Ascending aorta (tissue), 2 donors: ENCODE data around the gene CYP3A4. TPM values are rescaled to one million over a fixed set of nuclear protein-coding genes. Genes with fewer than 3 reads are reported as not detected.
"Not testable (repeated sequence)": the region's sequence is repeated elsewhere in the genome, so short reads cannot be mapped to it uniquely, and the experiment has no call there.

Source experiments
- DNase-seq, 2 donors: peaks; one replicate each; pipeline ENCODE4 v3.0.0-alpha.2; 2019; ENCODE audit warnings: low spot score in 2 of 2
- H3K27ac ChIP-seq, 2 donors: fragments of 200-600 bp; sonication (generic); one replicate each; pipeline ENCODE4 v1.5.1; 2016 to 2017; ENCODE audit warnings: mild to moderate bottlenecking in 1 of 2
- H3K27me3 ChIP-seq: fragments of 200-600 bp; sonication (generic); one replicate; pipeline ENCODE4 v1.5.1; 2017
- H3K36me3 ChIP-seq, 2 donors: fragments of 200-600 bp; sonication (generic); one replicate each; pipeline ENCODE4 v1.5.1; 2016
- H3K4me1 ChIP-seq, 2 donors: fragments of 200-600 bp; sonication (generic); one replicate each; pipeline ENCODE4 v1.5.1; 2016 to 2017; ENCODE audit warnings: mild to moderate bottlenecking in 1 of 2
- H3K4me3 ChIP-seq, 2 donors: fragments of 200-600 bp; sonication (generic); one replicate each; pipeline ENCODE4 v1.5.1; 2016 to 2017; ENCODE audit warnings: mild to moderate bottlenecking in 1 of 2
- H3K9me3 ChIP-seq, 2 donors: fragments of 200-600 bp; sonication (generic); one replicate each; pipeline ENCODE4 v1.5.1; 2016
- CTCF ChIP-seq, 3 experiments: fragments of 200-600 bp in 2 of 3; fragments of 450-650 bp in 1 of 3; sonication (generic) in 2 of 3; IDR thresholded peaks; one replicate each; pipeline ENCODE4 v1.5.1; 2016 to 2019; ENCODE audit warnings: antibody characterized with exemption in 3 of 3, mild to moderate bottlenecking in 1 of 3, moderate library complexity in 1 of 3
- intact Hi-C: fragments of 100-400 bp; cut with DNase I; formaldehyde crosslinking; loops from one replicate; pipeline ENCODE4 v1.15.1; 2023
- total RNA-seq: library from RNA; depleted of rRNA; stranded (reverse); fragments of >200 nt; gene quantifications from one replicate; pipeline ENCODE4 v1.1.0, GENCODE V29; 2016

The CYP3A4 gene
- total RNA-seq, 1 donor from 2014 or later = not detected

- no peak for DNase-seq
- intact Hi-C loops = no loop called here
- H3K4me3 ChIP-seq = no peak overlapping the region
- H3K36me3 ChIP-seq = no peaks in the 10 kb centered on the region
- H3K27ac ChIP-seq = no peak overlapping the region
- no peaks in the 10 kb centered on the region for H3K27me3 ChIP-seq
- TF ChIP-seq CTCF (IDR thresholded peaks at IDR 0.05) = no peak
- no peaks in the 10 kb centered on the region for H3K9me3 ChIP-seq
- H3K4me1 ChIP-seq = no peaks in the 10 kb centered on the region
Measured at GRCh38 chr7:99791021-99791420, 7.0 kb upstream of the CYP3A4 start.

GRCh38 chr7:99790407-99790806 is 6.4 kb upstream of the CYP3A4 start:
- TF ChIP-seq CTCF (IDR thresholded peaks at IDR 0.05) = no peak
- H3K36me3 ChIP-seq = no peaks in the 10 kb centered on the region
- intact Hi-C loops = no loop called here
- H3K4me1 ChIP-seq = no peaks in the 10 kb centered on the region
- H3K9me3 ChIP-seq = no peaks in the 10 kb centered on the region
- no peak overlapping the region for H3K4me3 ChIP-seq
- no peak overlapping the region for H3K27ac ChIP-seq
- no peaks in the 10 kb centered on the region for H3K27me3 ChIP-seq
- no peak for DNase-seq

- no peak for TF ChIP-seq CTCF (IDR thresholded peaks at IDR 0.05)
Measured at GRCh38 chr7:99789441-99790070, 5.6 kb upstream of the CYP3A4 start.

GRCh38 chr7:99788554-99788953 is 4.6 kb upstream of the CYP3A4 start:
- no peaks in the 10 kb centered on the region for H3K27me3 ChIP-seq
- no peaks in the 10 kb centered on the region for H3K4me1 ChIP-seq
- H3K36me3 ChIP-seq = no peaks in the 10 kb centered on the region
- no peak for DNase-seq
- intact Hi-C loops = no loop called here
- no peak for TF ChIP-seq CTCF (IDR thresholded peaks at IDR 0.05)
- H3K9me3 ChIP-seq = no peaks in the 10 kb centered on the region
- H3K27ac ChIP-seq = no peak overlapping the region
- H3K4me3 ChIP-seq = no peak overlapping the region

More at GRCh38 chr7:99789441-99790070, 5.6 kb upstream of the CYP3A4 start:
- H3K36me3 ChIP-seq = no peaks in the 10 kb centered on the region
- no peak overlapping the region for H3K27ac ChIP-seq
- H3K4me1 ChIP-seq = no peaks in the 10 kb centered on the region
- no peak overlapping the region for H3K4me3 ChIP-seq
- H3K27me3 ChIP-seq = no peaks in the 10 kb centered on the region
- no peaks in the 10 kb centered on the region for H3K9me3 ChIP-seq
- no peak for DNase-seq
- intact Hi-C loops = no loop called here

GRCh38 chr7:99786726-99787335 is 2.8 kb upstream of the CYP3A4 start:
- intact Hi-C loops = no loop called here
- Histone ChIP-seq H3K27me3 (no peaks in the 10 kb centered on the region), H3K36me3 (no peaks in the 10 kb centered on the region), H3K4me1 (no peaks in the 10 kb centered on the region), H3K9me3 (no peaks in the 10 kb centered on the region), H3K4me3 (no peak overlapping the region), H3K27ac (no peak overlapping the region)
- DNase-seq = no peak
- TF ChIP-seq CTCF (IDR thresholded peaks at IDR 0.05) = no peak

GRCh38 chr7:99785654-99786053 is 1.7 kb upstream of the CYP3A4 start:
- H3K27me3 ChIP-seq, H3K4me3 ChIP-seq, H3K27ac ChIP-seq, H3K9me3 ChIP-seq, H3K36me3 ChIP-seq, DNase-seq, intact Hi-C loops, H3K4me1 ChIP-seq: not testable (repeated sequence)
